NCI-H146 treated with DMSO at 0.1 percent for 48 hours (cell line): ENCODE data around the gene MYOM1.

ENCODE experiments used
- DNase-seq: peaks from one replicate; lab custom pipeline; 2025; ENCODE audit not compliant: unreplicated experiment; lab: John Stamatoyannopoulos, UW

The MYOM1 gene

DNA sequence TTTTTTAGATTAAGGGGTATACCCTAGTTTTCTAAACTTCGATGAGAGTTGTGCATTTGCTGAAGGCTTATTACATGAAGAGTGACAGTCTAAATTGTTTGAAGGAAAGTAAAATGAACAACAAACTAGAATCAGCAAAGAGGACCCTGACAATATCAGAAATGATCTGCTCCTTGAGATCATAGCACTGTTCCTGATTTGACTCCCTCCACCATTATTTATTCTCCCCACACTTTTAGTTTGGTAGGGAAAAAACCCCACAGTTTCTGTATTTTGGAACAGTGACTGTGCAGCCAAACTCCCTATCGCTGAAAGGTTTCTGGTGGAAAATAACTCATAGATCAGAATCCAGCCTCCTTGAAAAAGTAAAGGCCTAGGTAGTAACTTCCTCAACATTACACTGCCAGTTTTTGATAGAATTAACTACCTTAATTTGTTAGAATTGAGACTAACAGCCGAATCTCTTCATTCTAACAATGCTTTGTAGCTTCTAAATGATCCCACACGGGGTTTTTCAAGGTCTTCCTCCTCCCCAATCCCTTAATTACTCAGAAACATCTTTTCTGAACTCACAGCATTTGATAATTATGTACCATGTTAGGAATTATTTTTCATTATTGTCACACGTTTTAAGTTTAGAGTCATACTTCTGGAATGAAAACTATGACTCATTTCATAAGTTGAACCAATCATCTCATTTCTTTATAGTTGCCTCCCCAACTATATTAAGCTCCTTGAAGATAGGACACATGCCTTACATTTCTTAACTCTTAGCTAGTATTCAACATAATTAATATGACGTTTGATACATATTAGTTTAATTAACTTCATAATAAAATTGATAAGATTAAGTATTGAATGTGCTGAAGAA lies 30.7 kb upstream of the MYOM1 start:
- no peak for DNase-seq

GRCh38 chr18:3248658-3249359 lies 29.0 kb upstream of the MYOM1 start:
- DNase-seq: no peak

GRCh38 chr18:3248062-3248657 lies 28.4 kb upstream of the MYOM1 start:
- peak; percentile 38 for DNase-seq

- peak; percentile 98 for DNase-seq
Measured at GRCh38 chr18:3247240-3248061, 27.7 kb upstream of the MYOM1 start, which contains the start of gene MYL12A. MYL12A (plus strand) TSS chr18:3247801; CDS start chr18:3253248, 5,447 bp downstream.

DNA sequence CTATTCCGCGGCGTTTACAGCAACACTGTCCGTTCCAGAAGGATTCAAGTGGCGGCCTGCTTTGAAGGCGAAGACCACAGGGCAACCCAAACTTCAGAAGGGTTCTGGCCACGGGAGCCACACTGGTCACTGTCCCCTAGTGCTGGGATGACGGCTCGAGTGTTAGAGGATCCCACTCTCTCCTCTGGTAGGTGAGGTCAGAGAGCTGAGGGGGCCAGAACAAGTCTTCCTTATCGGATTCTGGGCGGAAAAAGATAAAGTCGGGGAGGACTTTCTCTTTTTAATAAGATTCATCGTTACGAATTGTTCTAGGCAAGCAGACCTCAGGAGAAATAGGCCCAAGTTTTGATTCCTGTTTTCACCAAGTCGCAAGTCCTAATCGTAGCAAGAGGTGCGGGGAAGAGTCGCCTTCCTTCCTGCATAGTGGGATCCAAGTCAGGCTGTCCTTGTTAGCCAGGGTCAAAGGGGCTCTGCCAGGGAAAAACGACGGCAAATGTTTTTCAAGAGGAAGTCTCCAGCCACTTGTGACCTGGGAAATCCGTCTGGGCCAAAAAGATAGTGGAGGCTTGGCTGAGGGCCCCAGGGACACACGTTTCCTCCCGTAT lies 27.0 kb upstream of the MYOM1 start:
- DNase-seq: no peak

DNA sequence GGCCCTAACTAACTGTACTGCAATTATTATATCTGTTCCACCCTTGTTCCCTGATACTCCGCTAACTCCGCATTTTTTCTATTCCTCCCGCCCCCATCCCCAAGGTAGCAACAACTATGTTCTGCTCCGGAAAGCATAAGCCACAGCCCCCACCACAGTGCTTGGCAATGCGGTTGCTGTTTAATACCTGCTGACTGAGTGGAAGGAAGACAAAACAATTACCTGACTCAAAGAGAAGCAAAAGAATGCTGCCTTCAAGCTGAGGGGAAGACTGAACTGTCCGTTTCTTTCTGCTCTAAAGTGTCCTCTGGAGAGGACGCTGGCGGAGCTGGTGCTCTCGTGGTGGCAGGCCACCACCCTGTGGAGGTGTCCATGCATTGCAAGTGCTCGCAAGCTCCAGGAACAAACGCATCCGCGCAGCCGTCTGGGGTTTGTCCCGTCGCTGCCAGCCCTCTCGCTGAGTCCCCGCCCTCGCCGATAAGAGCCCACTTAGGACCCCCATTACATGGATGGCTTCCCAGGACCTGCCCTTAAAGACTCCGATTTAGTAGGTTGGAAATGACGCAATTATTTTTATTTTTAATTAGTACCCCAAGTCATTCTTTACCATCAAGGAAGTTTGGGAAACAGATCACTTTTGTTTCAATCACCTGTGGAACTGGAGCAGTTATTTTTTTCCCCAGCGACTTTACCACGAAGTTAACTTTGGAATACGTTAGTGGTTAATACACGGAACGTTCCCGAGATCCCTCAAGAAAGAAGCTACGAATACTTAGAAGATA lies 26.3 kb upstream of the MYOM1 start:
- peak; percentile 85 for DNase-seq

DNA sequence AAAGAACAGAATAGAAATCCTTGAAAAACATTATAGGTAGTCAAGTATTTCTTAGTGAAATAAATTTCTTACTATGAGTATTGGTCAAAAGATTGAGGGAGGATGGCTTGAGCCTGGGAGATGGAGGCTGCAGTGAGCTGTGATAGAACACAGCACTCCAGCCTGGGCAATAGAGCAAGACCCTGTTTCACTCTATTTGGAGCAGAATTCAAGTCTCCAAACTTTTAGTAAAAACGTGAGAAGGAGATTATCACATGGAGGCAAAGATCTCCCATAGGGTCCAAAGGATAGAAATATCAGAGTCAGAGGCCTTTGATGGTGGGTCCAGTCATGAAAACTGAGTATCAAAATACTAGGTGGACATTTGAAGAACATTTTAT lies 25.4 kb upstream of the MYOM1 start:
- no peak for DNase-seq

DNA sequence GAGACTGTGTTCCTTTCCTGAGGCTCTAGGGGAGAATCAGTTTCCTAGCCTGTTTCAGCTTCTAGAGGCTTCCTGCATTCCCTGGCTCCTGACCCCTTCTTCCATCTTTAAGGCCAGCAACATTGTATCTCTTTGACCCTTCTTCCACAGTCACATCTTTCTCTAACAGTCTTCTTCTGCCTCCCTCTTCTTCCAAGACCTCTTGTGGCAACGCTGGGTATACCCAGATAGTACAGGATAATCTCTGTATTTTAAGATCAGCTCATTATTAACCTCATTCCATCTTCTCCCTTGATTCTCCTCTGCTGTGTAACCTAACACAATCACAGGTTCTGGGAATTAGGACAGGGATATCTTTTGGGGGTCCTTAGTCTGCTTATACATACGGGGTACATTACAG lies 19.0 kb upstream of the MYOM1 start:
- no peak for DNase-seq

DNA sequence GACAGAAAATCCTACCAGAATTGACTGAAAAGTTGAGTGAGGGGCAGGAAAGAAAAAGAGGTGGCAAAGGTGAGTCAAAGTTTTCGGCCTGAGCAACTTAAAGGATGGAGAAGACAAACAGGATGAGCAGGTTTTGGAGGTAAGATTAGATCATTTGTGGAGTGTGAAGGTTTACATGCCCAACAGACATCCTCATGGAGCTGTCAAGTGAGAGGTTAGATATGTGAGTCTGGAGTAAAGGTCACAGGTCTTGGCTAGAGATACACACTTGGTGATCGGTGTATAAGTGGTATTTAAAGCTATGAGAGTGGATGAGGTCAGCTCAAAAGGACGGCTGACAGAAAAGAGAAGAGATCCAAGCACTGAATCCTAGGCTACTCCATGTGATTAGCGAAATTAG lies 16.7 kb upstream of the MYOM1 start:
- no peak for DNase-seq

GRCh38 chr18:3235846-3236245 lies 16.1 kb upstream of the MYOM1 start:
- no peak for DNase-seq

- DNase-seq: no peak
Measured at GRCh38 chr18:3234457-3234856, 14.7 kb upstream of the MYOM1 start.

GRCh38 chr18:3233433-3234168 lies 13.8 kb upstream of the MYOM1 start:
- DNase-seq: no peak

DNA sequence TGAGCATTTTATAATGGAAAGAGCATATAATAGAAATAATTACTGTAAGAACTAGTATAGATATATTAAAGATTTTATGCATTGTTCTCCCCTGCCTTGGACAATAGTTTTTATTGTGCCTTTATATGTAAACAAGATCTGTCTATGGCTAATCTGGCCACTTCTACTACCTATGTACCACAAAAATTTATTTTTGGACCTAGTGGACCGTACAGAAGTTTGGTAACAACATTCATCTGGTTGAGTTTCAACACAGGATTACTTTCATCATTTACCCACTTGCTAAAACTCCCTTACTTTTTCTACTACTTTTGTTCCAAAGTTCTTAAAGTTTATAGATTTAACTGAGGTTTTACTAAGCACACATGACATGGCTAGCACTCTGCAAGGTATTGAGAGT lies 13.2 kb upstream of the MYOM1 start:
- no peak for DNase-seq

- no peak for DNase-seq
Measured at GRCh38 chr18:3230401-3231334, 10.9 kb upstream of the MYOM1 start.

- DNase-seq: no peak
Measured at GRCh38 chr18:3226048-3226447, 6.3 kb upstream of the MYOM1 start.

- DNase-seq: no peak
Measured at GRCh38 chr18:3225588-3225987, 5.8 kb upstream of the MYOM1 start.

GRCh38 chr18:3224223-3224622 lies 4.5 kb upstream of the MYOM1 start:
- no peak for DNase-seq

- DNase-seq: no peak
Measured at GRCh38 chr18:3223356-3223755, 3.6 kb upstream of the MYOM1 start.
